ENCODE data around the gene HHIPL1. TPM values are rescaled to one million over a fixed set of nuclear protein-coding genes. Genes with fewer than 3 reads are reported as not detected.

The HHIPL1 gene
- total and polyA plus RNA-seq, 2 of the 8 experiments (the other 6 are each of a cell fraction or from before 2014, with no cell fraction given) = 1.5 to 2.6 TPM

DNA sequence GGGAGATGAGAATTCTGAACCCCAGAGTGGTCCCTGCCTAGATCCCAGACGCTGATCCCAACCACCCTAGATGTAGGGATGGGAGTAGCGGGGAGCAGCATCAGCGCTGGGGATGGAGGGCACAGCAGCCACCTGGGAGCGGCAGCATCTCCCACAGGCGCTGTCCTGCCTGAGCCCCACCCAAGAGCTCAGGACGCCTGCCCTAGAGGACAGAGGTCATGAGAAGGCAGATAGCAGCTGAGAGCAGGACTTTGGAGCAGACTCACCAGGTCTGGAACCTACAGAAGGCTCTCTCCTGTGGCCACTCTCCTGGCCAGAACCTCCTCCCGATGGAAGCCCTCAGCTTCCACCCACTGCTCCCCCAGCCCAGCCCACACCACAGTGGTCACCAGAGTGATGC lies 48.2 kb upstream of the HHIPL1 start:
- POLR2A ChIA-PET (ENCODE audit: partially characterized antibody) = no interaction called here
- FAIRE-seq (no peak), DNase-seq (ENCODE audit: low read depth in 1 of 2, low spot score in 2 of 2) (no peak)
- no peak overlapping the region for H4K5ac ChIP-seq (ENCODE audit: insufficient read length, low read depth, low read length)
- H2AFZ ChIP-seq (ENCODE audit: low read length) = no peak overlapping the region
- peaks cover 13 to 38% of the 10 kb centered on the region in 2 experiments for H4K20me1 ChIP-seq (replicated peaks in 1 of 2; ENCODE audit: control insufficient read depth in 1 of 2, insufficient read depth in 2 of 2, low read length in 2 of 2)
- H3K4me1 ChIP-seq (replicated peaks in 1 of 4; ENCODE audit: control insufficient read depth in 3 of 4, insufficient read depth in 4 of 4, low read length in 3 of 4) = peaks cover 0 to 19% (median 10%) of the 10 kb centered on the region in 4 experiments; a peak in 6 of 7 replicates
- no peak overlapping the region for H2BK20ac ChIP-seq (ENCODE audit: low read length)
- H2AK5ac ChIP-seq (ENCODE audit: low read depth, low read length) = 0 out of 2 replicates have a peak overlapping the region, but pooled peaks have one; percentile 24
- no peaks in the 10 kb centered on the region for H3K9me3 ChIP-seq (ENCODE audit: insufficient read depth in 2 of 2, low read depth in 1 of 2, low read length in 1 of 2)
- H3K14ac ChIP-seq (ENCODE audit: insufficient read length) = no peak overlapping the region
- no peak overlapping the region for H2BK15ac ChIP-seq (ENCODE audit: low read length)
- H3K23ac ChIP-seq (ENCODE audit: insufficient read length) = no peak overlapping the region
- H3K56ac ChIP-seq (replicated peaks; ENCODE audit: insufficient read length, low read depth, low read length) = no peak overlapping the region
- H2BK12ac ChIP-seq (ENCODE audit: low read depth, low read length) = no peak overlapping the region
- no peak overlapping the region for H3K4me2 ChIP-seq (ENCODE audit: insufficient read depth in 1 of 2, low read depth in 2 of 2, low read length in 2 of 2)
- H3K79me2 ChIP-seq (ENCODE audit: control insufficient read depth in 1 of 2, insufficient read depth in 2 of 2, low read length in 2 of 2) = peaks cover 6 to 80% of the 10 kb centered on the region in 2 experiments; a peak in 3 of 4 replicates
- H4K91ac ChIP-seq (replicated peaks; ENCODE audit: insufficient read length, low read length) = no peak overlapping the region
- CTCF ChIA-PET (ENCODE audit: partially characterized antibody) = interaction anchor here (1.0 to 3.9 kb wide), 5 partner anchors 11 to 41 kb away, joined by 3 to 12 read pairs (median 4); no protein-coding TSS in a partner anchor
- peaks cover 0 to 1% (median under 1%) of the 10 kb centered on the region in 4 experiments; a peak in 3 of 7 replicates for H3K27me3 ChIP-seq (replicated peaks in 1 of 4; ENCODE audit: control insufficient read depth in 3 of 4, extremely low read depth in 1 of 4, insufficient read depth in 3 of 4, low read length in 3 of 4)
- WGBS, 2 experiments (ENCODE audit: extremely low coverage in 1 of 2, insufficient coverage in 1 of 2, insufficient read length in 1 of 2, insufficient replicate concordance in 2 of 2, low coverage in 1 of 2, low lambda C conversion rate in 2 of 2, missing lambda C conversion rate in 1 of 2) = 80% methylated on average over 4 of the region's 7 CpGs; no CpG with 5 or more reads in 1 of the 2 experiments
- no peak overlapping the region for H3K18ac ChIP-seq (ENCODE audit: extremely low read depth, low read length)
- no peak overlapping the region for H2BK5ac ChIP-seq (ENCODE audit: low read depth, low read length)
- no peak overlapping the region for H3K4me3 ChIP-seq (ENCODE audit: extremely low read depth in 1 of 4, insufficient read depth in 2 of 4, low read depth in 3 of 4, low read length in 4 of 4)
- no peak overlapping the region for H2BK120ac ChIP-seq (replicated peaks; ENCODE audit: low read depth, low read length)
- no peak overlapping the region for H3K4ac ChIP-seq (replicated peaks; ENCODE audit: insufficient read length, low read depth, low read length)
- H3K36me3 ChIP-seq (ENCODE audit: control insufficient read depth in 2 of 4, insufficient read depth in 4 of 4, low read length in 3 of 4) = no peaks in the 10 kb centered on the region
- no peak overlapping the region for H3K27ac ChIP-seq (ENCODE audit: low read depth, low read length)
- no peaks in the 10 kb centered on the region for H3K23me2 ChIP-seq (ENCODE audit: low read depth, low read length)
- H4K8ac ChIP-seq (ENCODE audit: extremely low read depth, insufficient read depth, low read length) = peak overlapping the region; percentile 29
- no peak overlapping the region for H3K9ac ChIP-seq (replicated peaks in 1 of 4; ENCODE audit: extremely low read depth in 1 of 4, low read depth in 3 of 4, low read length in 3 of 4)
- peaks cover 32% of the 10 kb centered on the region for H3K79me1 ChIP-seq (ENCODE audit: low read depth, low read length)
- TF ChIP-seq RNF2 (IDR thresholded peaks at IDR 0.05; ENCODE audit: borderline replicate concordance, low read depth, low read length, missing control alignments, poor library complexity, severe bottlenecking) = no peak
- no peak for TF ChIP-seq POLR2A (IDR thresholded peaks at IDR 0.05; ENCODE audit: control extremely low read depth in 1 of 2, low read depth in 2 of 2, low read length in 2 of 2)
- no peak for TF ChIP-seq EGR1 (IDR thresholded peaks at IDR 0.05; ENCODE audit: borderline replicate concordance, low read depth, low read length)
- no peak for TF ChIP-seq RBBP5 (IDR thresholded peaks at IDR 0.05; ENCODE audit: borderline replicate concordance, low read depth, low read length)
- no peak for TF ChIP-seq TCF12 (IDR thresholded peaks at IDR 0.05; ENCODE audit: low read depth, low read length)
- TF ChIP-seq, protein P1, sequence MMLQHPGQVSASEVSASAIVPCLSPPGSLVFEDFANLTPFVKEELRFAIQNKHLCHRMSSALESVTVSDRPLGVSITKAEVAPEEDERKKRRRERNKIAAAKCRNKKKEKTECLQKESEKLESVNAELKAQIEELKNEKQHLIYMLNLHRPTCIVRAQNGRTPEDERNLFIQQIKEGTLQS (IDR thresholded peaks at IDR 0.05; ENCODE audit: insufficient read depth, low read depth, low read length) = no peak
- TF ChIP-seq GABPA (IDR thresholded peaks at IDR 0.05; ENCODE audit: borderline replicate concordance, insufficient read depth, low read length) = no peak
- TF ChIP-seq, protein P2, sequence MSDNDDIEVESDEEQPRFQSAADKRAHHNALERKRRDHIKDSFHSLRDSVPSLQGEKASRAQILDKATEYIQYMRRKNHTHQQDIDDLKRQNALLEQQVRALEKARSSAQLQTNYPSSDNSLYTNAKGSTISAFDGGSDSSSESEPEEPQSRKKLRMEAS (IDR thresholded peaks at IDR 0.05) = no peak
- no peak for TF ChIP-seq GTF2F1 (IDR thresholded peaks at IDR 0.05; ENCODE audit: borderline replicate concordance, low read depth, low read length)
- TF ChIP-seq TAF7 (optimal IDR thresholded peaks at IDR 0.05; ENCODE audit: borderline replicate concordance, low read depth, low read length) = no peak
- TF ChIP-seq RFX5 (IDR thresholded peaks at IDR 0.05; ENCODE audit: borderline replicate concordance, low read depth, low read length) = no peak
- no peak for TF ChIP-seq SP1 (IDR thresholded peaks at IDR 0.05; ENCODE audit: low read depth, low read length)

Data from H1 (cell line).